Activated CD8-positive, alpha-beta T cell treated with anti-CD3 and anti-CD28 coated beads for 36 hours (primary cell): ENCODE data around the gene TOR4A. TPM values are rescaled to one million over a fixed set of nuclear protein-coding genes. Genes with fewer than 3 reads are reported as not detected.

Experiments used
- ATAC-seq: fragments of 200-7000 bp; cut with Tn5 transposase; one replicate; pipeline ENCODE4 v1.10.0; 2021; ENCODE audit warnings: mild to moderate bottlenecking, moderate library complexity
- CTCF ChIA-PET: fragments of 350-600 bp; sonication (Branson Sonifier 250); formaldehyde crosslinking; loops from one replicate; lab custom pipeline; 2021; ENCODE audit warnings: antibody characterized with exemption; lab: Charles Lee
- POLR2A ChIA-PET: fragments of 350-600 bp; sonication (Branson Sonifier 250); formaldehyde crosslinking; loops from one replicate; lab custom pipeline; 2021; ENCODE audit warnings: antibody characterized with exemption; lab: Charles Lee
- DNase-seq: peaks from one replicate; pipeline ENCODE4 v3.0.0-alpha.2; 2020
- H3K27ac Mint-ChIP-seq: one replicate; pipeline ENCODE4 v1.8.0; 2021; ENCODE audit warnings: mild to moderate bottlenecking, mixed read lengths
- H3K27me3 Mint-ChIP-seq: one replicate; pipeline ENCODE4 v1.8.0; 2021; ENCODE audit warnings: mixed read lengths
- H3K36me3 Mint-ChIP-seq: one replicate; pipeline ENCODE4 v1.8.0; 2021; ENCODE audit warnings: low read depth, mixed read lengths
- H3K4me1 Mint-ChIP-seq: one replicate; pipeline ENCODE4 v1.8.0; 2021; ENCODE audit warnings: low read depth, mixed read lengths
- H3K4me3 Mint-ChIP-seq: one replicate; pipeline ENCODE4 v1.8.0; 2021; ENCODE audit warnings: mild to moderate bottlenecking, moderate library complexity, mixed read lengths
- H3K9me3 Mint-ChIP-seq: one replicate; pipeline ENCODE4 v1.8.0; 2021; ENCODE audit warnings: mixed read lengths
- intact Hi-C: fragments of 100-400 bp; cut with micrococcal nuclease; formaldehyde crosslinking; loops from one replicate; pipeline ENCODE4 v1.10.0; 2022
- total RNA-seq, 2 experiments: library from RNA; stranded (reverse); gene quantifications; one replicate each; pipeline ENCODE4 v1.2.3, GENCODE V29; 2021
- TF ChIP-seq, protein P1 (sequence below): fragments of 200-600 bp; IDR thresholded peaks from one replicate; pipeline ENCODE4 v1.8.0; 2022; ENCODE audit warnings: antibody characterized with exemption, mild to moderate bottlenecking

The TOR4A gene
- total RNA-seq, 2 experiments from 2014 or later = 2.9 to 3.0 TPM

DNA sequence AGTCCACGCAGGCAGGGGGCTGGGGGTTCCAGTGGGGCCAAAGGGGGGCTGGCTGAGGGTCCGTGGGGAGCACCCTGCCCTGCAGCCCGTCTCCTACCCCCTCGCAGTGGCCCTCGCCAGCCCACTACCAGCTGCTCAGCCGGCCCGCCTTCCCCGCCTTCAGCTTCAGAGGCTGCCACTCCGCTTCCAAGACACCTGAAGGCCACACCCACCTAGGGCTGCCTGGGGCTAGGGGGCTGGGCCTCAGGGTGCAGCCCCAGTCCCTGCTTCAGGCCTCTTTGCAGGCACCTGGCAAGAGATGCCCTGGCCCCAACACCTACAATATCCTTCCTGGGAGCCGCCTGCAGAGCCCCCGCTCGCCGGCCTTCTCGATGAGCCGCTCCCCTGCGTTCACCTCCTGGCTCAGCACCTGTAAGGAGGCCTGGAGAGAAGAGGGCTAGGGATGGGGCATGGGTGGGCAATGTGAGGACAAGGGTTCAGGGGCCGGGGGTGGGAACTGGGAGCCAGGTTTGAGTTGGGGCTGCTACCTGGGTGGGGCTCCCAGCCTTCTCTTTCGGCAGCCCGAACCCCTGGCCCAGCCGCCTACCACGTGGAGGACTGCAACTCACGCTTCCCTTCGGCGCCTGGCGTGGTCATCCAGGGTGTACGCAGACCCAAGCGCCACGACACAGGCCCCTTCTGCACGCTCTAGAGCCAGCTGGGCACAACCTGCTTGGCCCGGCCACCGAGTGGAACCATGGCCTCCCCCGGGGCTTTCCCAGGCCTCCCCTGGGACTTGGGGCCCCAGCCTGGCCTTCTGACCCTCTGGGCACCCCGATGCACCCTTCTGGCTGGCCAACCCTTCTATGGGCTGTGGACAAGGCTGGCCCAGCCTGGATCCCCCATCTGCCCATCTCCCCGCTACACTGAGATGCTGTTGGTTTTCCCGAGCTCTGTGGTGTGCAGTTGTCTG, 24.7 kb upstream of the TOR4A start:
- DNase-seq (no peak), ATAC-seq (no peak)
- TF ChIP-seq, protein P1, sequence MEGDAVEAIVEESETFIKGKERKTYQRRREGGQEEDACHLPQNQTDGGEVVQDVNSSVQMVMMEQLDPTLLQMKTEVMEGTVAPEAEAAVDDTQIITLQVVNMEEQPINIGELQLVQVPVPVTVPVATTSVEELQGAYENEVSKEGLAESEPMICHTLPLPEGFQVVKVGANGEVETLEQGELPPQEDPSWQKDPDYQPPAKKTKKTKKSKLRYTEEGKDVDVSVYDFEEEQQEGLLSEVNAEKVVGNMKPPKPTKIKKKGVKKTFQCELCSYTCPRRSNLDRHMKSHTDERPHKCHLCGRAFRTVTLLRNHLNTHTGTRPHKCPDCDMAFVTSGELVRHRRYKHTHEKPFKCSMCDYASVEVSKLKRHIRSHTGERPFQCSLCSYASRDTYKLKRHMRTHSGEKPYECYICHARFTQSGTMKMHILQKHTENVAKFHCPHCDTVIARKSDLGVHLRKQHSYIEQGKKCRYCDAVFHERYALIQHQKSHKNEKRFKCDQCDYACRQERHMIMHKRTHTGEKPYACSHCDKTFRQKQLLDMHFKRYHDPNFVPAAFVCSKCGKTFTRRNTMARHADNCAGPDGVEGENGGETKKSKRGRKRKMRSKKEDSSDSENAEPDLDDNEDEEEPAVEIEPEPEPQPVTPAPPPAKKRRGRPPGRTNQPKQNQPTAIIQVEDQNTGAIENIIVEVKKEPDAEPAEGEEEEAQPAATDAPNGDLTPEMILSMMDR = no peak
- H3K27ac Mint-ChIP-seq = no peak overlapping the region
- ChIA-PET CTCF (interaction anchor here (1.0 to 2.5 kb wide), 2 partner anchors 16 to 26 kb away, joined by 3 to 19 read pairs; partner anchors contain the start of gene RNF224), POLR2A (interaction anchor here (7.2 kb wide), 1 partner anchor 12 kb away, joined by 113 read pairs; the partner anchor contains the start of gene TUBB4B)
- H3K36me3 Mint-ChIP-seq = peaks cover 10% of the 10 kb centered on the region
- H3K4me1 Mint-ChIP-seq = peaks cover 14% of the 10 kb centered on the region
- H3K27me3 Mint-ChIP-seq = no peaks in the 10 kb centered on the region
- no peaks in the 10 kb centered on the region for H3K9me3 Mint-ChIP-seq
- intact Hi-C loops = no loop called here
- H3K4me3 Mint-ChIP-seq = no peak overlapping the region

DNA sequence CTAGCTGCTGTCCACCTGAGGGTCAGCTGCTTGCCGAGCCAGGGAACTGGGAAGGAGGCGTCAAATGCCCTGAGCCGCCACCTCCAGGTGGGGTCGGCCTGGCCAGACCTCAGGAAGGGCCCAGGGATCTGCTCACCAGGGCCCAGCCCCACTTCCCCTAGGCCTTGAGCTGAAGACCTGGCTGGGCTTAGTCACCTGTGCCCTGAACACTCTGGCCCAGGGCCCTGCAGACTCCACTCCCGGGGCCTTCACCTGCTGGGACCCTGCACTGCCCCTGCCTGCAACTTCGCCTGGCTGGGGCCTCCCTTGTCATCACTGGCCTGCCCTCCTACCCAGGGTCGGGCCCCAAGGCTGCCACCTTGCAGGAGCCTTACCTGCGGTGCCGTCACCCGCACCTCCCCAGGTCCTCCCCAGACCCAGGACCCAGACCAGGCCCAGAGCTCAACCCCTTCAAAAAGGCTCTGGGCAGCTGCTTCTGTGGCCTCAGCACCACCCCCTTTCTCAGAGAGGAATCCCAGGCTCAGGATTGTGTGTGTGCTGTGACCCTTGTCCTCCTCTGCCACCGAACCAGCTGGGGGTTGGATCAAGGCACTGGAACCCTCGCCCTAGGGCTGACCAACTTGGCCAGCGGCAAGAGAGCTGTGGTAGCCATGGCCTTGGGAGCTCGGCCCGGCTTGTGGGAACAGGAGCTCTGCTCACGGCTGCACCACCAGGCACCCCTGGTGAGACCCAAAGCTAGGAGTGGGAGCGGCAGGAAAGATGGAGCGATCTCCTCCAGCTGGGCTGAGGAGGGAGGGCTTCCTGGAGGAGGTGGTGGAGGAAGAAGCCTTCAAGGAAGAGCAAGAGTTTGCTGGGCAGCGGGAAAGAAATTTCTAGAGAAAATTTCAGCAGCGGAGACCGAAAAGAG, 23.6 kb upstream of the TOR4A start:
- Mint-ChIP-seq H3K4me3 (peak overlapping the region; percentile 83), H3K27ac (peak overlapping the region; percentile 69), H3K9me3 (no peaks in the 10 kb centered on the region), H3K36me3 (peaks cover 10% of the 10 kb centered on the region), H3K27me3 (no peaks in the 10 kb centered on the region), H3K4me1 (peaks cover 14% of the 10 kb centered on the region)
- TF ChIP-seq, protein P1 = no peak
- POLR2A ChIA-PET = interaction anchor here (0.8 to 7.2 kb wide), 4 partner anchors 10 to 56 kb away, joined by 3 to 113 read pairs (median 4); partner anchors contain the start of genes RNF224 and TUBB4B
- ATAC-seq (no peak), DNase-seq (no peak)
- CTCF ChIA-PET = interaction anchor here (0.9 to 2.5 kb wide), 6 partner anchors 13 to 169 kb away, joined by 3 to 19 read pairs (median 4); partner anchors contain the start of genes EXD3, NOXA1, RNF224 and TUBB4B
- intact Hi-C loops = no loop called here

GRCh38 chr9:137254624-137255447, 22.7 kb upstream of the TOR4A start, which contains the start of gene NELFB:
Gene NELFB (plus strand): TSS chr9:137255327.
- Mint-ChIP-seq H3K4me1 (peaks cover 14% of the 10 kb centered on the region), H3K27me3 (no peaks in the 10 kb centered on the region), H3K4me3 (peak within 1 kb of the TSS; percentile 83), H3K36me3 (peaks cover 10% of the 10 kb centered on the region), H3K27ac (peak within 1 kb of the TSS; percentile 79), H3K9me3 (no peaks in the 10 kb centered on the region)
- intact Hi-C loops = no loop called here
- DNase-seq (peak; percentile 93), ATAC-seq (peak; percentile 94)
- POLR2A ChIA-PET = interaction anchor here (0.8 to 7.2 kb wide), 8 partner anchors 9 to 57 kb away, joined by 3 to 113 read pairs (median 4); partner anchors contain the start of genes NRARP, RNF224 and TUBB4B
- CTCF ChIA-PET = interaction anchor here (0.9 to 2.5 kb wide), 5 partner anchors 14 to 168 kb away, joined by 3 to 19 read pairs (median 4); partner anchors contain the start of genes EXD3, NOXA1 and TUBB4B
- TF ChIP-seq, protein P1 = no peak

DNA sequence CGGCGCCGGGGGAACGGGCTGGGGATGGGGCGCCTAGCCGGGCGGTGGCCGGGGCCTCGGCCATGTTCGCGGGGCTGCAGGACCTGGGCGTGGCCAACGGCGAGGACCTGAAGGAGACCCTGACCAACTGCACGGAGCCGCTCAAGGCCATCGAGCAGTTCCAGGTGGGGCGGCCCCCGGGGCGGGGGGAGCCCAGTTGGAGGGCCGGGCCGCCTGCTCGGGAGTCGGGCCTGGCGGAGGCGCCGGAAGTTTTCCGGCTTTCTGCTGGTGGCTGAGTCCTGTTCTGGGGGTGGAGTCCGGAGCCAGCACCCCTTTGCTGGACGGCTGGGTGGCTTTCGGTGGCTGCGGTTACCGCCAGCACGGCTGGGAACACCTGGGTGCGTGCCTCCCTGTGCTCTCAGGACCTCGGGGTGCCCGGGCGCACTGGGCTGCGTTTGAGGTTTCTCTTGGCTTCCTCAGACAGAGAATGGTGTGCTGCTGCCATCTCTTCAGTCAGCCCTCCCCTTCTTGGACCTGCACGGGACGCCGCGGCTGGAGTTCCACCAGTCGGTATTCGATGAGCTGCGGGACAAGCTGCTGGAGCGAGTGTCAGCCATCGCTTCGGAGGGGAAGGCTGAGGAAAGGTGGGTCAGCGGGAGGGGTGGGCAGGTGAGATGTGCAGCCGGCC, 21.9 kb upstream of the TOR4A start:
- POLR2A ChIA-PET = interaction anchor here (0.8 to 7.2 kb wide), 7 partner anchors 10 to 140 kb away, joined by 3 to 113 read pairs (median 3); partner anchors contain the start of genes NRARP and TUBB4B
- ATAC-seq (no peak), DNase-seq (peak; percentile 39)
- CTCF ChIA-PET = interaction anchor here (1.0 to 2.5 kb wide), 5 partner anchors 14 to 31 kb away, joined by 3 to 19 read pairs (median 11); partner anchors contain the start of gene TUBB4B
- peak overlapping the region; percentile 83 for H3K4me3 Mint-ChIP-seq
- peaks cover 10% of the 10 kb centered on the region for H3K36me3 Mint-ChIP-seq
- H3K27me3 Mint-ChIP-seq = no peaks in the 10 kb centered on the region
- intact Hi-C loops = no loop called here
- TF ChIP-seq, protein P1 = no peak
- H3K9me3 Mint-ChIP-seq = no peaks in the 10 kb centered on the region
- H3K4me1 Mint-ChIP-seq = peaks cover 14% of the 10 kb centered on the region
- peak overlapping the region; percentile 79 for H3K27ac Mint-ChIP-seq
